ENCODE measurements around the gene TFAP2D. TPM values are rescaled to one million over a fixed set of nuclear protein-coding genes. Genes with fewer than 3 reads are reported as not detected.

The TFAP2D gene
- total and polyA plus RNA-seq, 10 of the 15 experiments (the other 5 are each of a cell fraction or from before 2014, with no cell fraction given): not detected

GRCh38 chr6:50778696-50779095, 65.4 kb downstream of the TFAP2D start:
- Histone ChIP-seq H3K4me2 (ENCODE audit: control insufficient read depth, insufficient read depth) (no peak overlapping the region), H3K27me3 (replicated peaks in 1 of 2; ENCODE audit: control insufficient read depth in 2 of 2, insufficient read depth in 2 of 2, low read length in 1 of 2) (no peaks in the 10 kb centered on the region), H3K4me1 (ENCODE audit: control insufficient read depth, insufficient read depth, low read length) (no peaks in the 10 kb centered on the region), H3K9ac (ENCODE audit: control insufficient read depth, insufficient read depth, low read length) (no peak overlapping the region), H3K36me3 (ENCODE audit: control insufficient read depth in 2 of 2, insufficient read depth in 2 of 2, low read length in 1 of 2) (no peaks in the 10 kb centered on the region), H3K27ac (ENCODE audit: control insufficient read depth, insufficient read depth) (no peak overlapping the region), H3K79me2 (ENCODE audit: control insufficient read depth, insufficient read depth, low read length) (no peaks in the 10 kb centered on the region), H3K4me3 (no peak overlapping the region), H2AFZ (ENCODE audit: control insufficient read depth, low read depth, low read length) (no peak overlapping the region), H3K9me3 (replicated peaks; ENCODE audit: control insufficient read depth, insufficient read depth, low read length) (no peaks in the 10 kb centered on the region), H4K20me1 (ENCODE audit: control insufficient read depth, insufficient read depth) (no peaks in the 10 kb centered on the region)
- POLR2A ChIA-PET: no interaction called here
- intact Hi-C loops (cut with micrococcal nuclease; ENCODE audit: unreplicated experiment): no loop called here
- DNase-seq (ENCODE audit: low read depth, low spot score) (no peak), FAIRE-seq (no peak), ATAC-seq (no peak)
- SMC1A ChIA-PET (ENCODE audit: uncharacterized antibody, unreplicated experiment): interaction anchor here (1.1 kb wide), 1 partner anchor 16 kb away, joined by 3 read pairs; no protein-coding TSS in a partner anchor
- CTCF ChIA-PET: no interaction called here
- in situ Hi-C loops (cut with MboI): no loop called here
- TF ChIP-seq PKNOX1 (IDR thresholded peaks at IDR 0.05) (no peak), RAD51 (IDR thresholded peaks at IDR 0.05) (no peak), HDGF (IDR thresholded peaks at IDR 0.05) (no peak), ZBTB11 (CRISPR knock-in tag; IDR thresholded peaks at IDR 0.05) (no peak), STAT3 (IDR thresholded peaks at IDR 0.05; ENCODE audit: low read depth, low read length) (no peak), FOXK2 (IDR thresholded peaks at IDR 0.05) (no peak), PML (IDR thresholded peaks at IDR 0.05; ENCODE audit: low read length) (no peak), REST (IDR thresholded peaks at IDR 0.05; ENCODE audit: low read depth, low read length) (no peak), SMAD1 (IDR thresholded peaks at IDR 0.05; ENCODE audit: low read depth, partially characterized antibody) (no peak)
- RAD21 ChIA-PET (ENCODE audit: unreplicated experiment): no interaction called here
- BruUV-seq (replicated peaks): no TSS peak

Data from GM12878 (cell line).